DOHH2 (cell line): ENCODE results near the gene CEBPG.

Source experiments
- H3F3A ChIP-seq: fragments of 200-600 bp; sonication (generic), shearing (Covaris generic); 2 replicates; pipeline ENCODE4 v1.6.0; 2016; ENCODE audit warnings: antibody characterized with exemption, mild to moderate bottlenecking; ENCODE audit not compliant: control insufficient read depth, insufficient read depth
- H3K27ac ChIP-seq: fragments of 200-600 bp; sonication (generic); 2 replicates; pipeline ENCODE4 v1.5.1; 2014; ENCODE audit warnings: low read depth, mild to moderate bottlenecking, low read length, moderate library complexity
- H3K27me3 ChIP-seq: fragments of 200-600 bp; sonication (generic); 2 replicates; pipeline ENCODE4 v1.6.1; 2014; ENCODE audit warnings: mild to moderate bottlenecking, low read length, mixed read lengths; ENCODE audit not compliant: control insufficient read depth
- H3K36me3 ChIP-seq: fragments of 200-600 bp; sonication (generic); 2 replicates; pipeline ENCODE4 v1.6.1; 2014; ENCODE audit warnings: mild to moderate bottlenecking, low read length, moderate library complexity, mixed read lengths; ENCODE audit not compliant: control insufficient read depth
- H3K4me1 ChIP-seq: fragments of 200-600 bp; sonication (generic); 2 replicates; pipeline ENCODE4 v1.6.1; 2014; ENCODE audit warnings: mild to moderate bottlenecking, low read length, mixed read lengths; ENCODE audit not compliant: control insufficient read depth
- H3K4me2 ChIP-seq: fragments of 200-600 bp; sonication (generic); 2 replicates; pipeline ENCODE4 v1.6.0; 2014; ENCODE audit warnings: mild to moderate bottlenecking, low read length, moderate library complexity
- H3K4me3 ChIP-seq: fragments of 200-600 bp; sonication (generic); 2 replicates; pipeline ENCODE4 v1.5.1; 2014; ENCODE audit warnings: mild to moderate bottlenecking, low read length, mixed read lengths
- H3K79me2 ChIP-seq: fragments of 200-600 bp; sonication (generic); 2 replicates; pipeline ENCODE4 v1.6.1; 2014; ENCODE audit warnings: mild to moderate bottlenecking, low read length, mixed read lengths; ENCODE audit not compliant: control insufficient read depth
- H3K9me2 ChIP-seq: fragments of 200-600 bp; sonication (generic); replicated peaks from 2 replicates; pipeline ENCODE4 v1.6.1; 2014; ENCODE audit warnings: mild to moderate bottlenecking, low read length, mixed read lengths; ENCODE audit not compliant: control insufficient read depth
- H3K9me3 ChIP-seq: fragments of 200-600 bp; sonication (generic); 2 replicates; pipeline ENCODE4 v1.6.1; 2014; ENCODE audit warnings: antibody characterized with exemption, low read length, mixed read lengths; ENCODE audit not compliant: control insufficient read depth, insufficient read depth
- H4K20me1 ChIP-seq: fragments of 200-600 bp; sonication (generic); 2 replicates; pipeline ENCODE4 v1.6.0; 2014; ENCODE audit warnings: low read depth, mild to moderate bottlenecking, antibody characterized with exemption, low read length, moderate library complexity; ENCODE audit not compliant: control insufficient read depth, insufficient read depth
- CTCF ChIP-seq: fragments of 200-600 bp; sonication (generic); IDR thresholded peaks from one replicate; pipeline ENCODE4 v1.5.1; 2014; ENCODE audit warnings: antibody characterized with exemption, mild to moderate bottlenecking, low read depth, low read length; ENCODE audit not compliant: poor library complexity, severe bottlenecking
- EZH2phosphoT487 ChIP-seq: fragments of 200-600 bp; sonication (generic); IDR thresholded peaks from 2 replicates; pipeline ENCODE4 v1.6.1; 2017; ENCODE audit warnings: borderline replicate concordance, mild to moderate bottlenecking, antibody characterized with exemption, low read length, moderate library complexity, mixed read lengths

CEBPG gene

GRCh38 chr19:33368074-33368864 lies 5.2 kb upstream of the CEBPG start:
- TF ChIP-seq CTCF (no peak), EZH2phosphoT487 (no peak)
- H4K20me1 ChIP-seq = no peaks in the 10 kb centered on the region
- no peaks in the 10 kb centered on the region for H3K9me2 ChIP-seq
- peaks cover 11% of the 10 kb centered on the region for H3K4me1 ChIP-seq
- H3K9me3 ChIP-seq = no peaks in the 10 kb centered on the region
- peaks cover 5% of the 10 kb centered on the region; the same call in 1 of the 2 replicates for H3F3A ChIP-seq
- no peaks in the 10 kb centered on the region for H3K36me3 ChIP-seq
- no peak overlapping the region for H3K4me2 ChIP-seq
- peaks cover 34% of the 10 kb centered on the region for H3K27me3 ChIP-seq
- H3K79me2 ChIP-seq = no peaks in the 10 kb centered on the region
- H3K4me3 ChIP-seq = no peak overlapping the region
- H3K27ac ChIP-seq = no peak overlapping the region

- H3F3A ChIP-seq = peaks cover 5% of the 10 kb centered on the region; the same call in 1 of the 2 replicates
- TF ChIP-seq EZH2phosphoT487 = no peak
- TF ChIP-seq CTCF = no peak
- no peaks in the 10 kb centered on the region for H3K9me3 ChIP-seq
- H3K27ac ChIP-seq = no peak overlapping the region
- H3K36me3 ChIP-seq = peaks cover 15% of the 10 kb centered on the region
- H3K27me3 ChIP-seq = peaks cover 30% of the 10 kb centered on the region
- no peak overlapping the region for H3K4me3 ChIP-seq
- H4K20me1 ChIP-seq = peaks cover 17% of the 10 kb centered on the region
- peaks cover 26% of the 10 kb centered on the region for H3K4me1 ChIP-seq
- H3K4me2 ChIP-seq = no peak overlapping the region
- H3K79me2 ChIP-seq = peaks cover 18% of the 10 kb centered on the region
- H3K9me2 ChIP-seq = no peaks in the 10 kb centered on the region
Measured at GRCh38 chr19:33370783-33371182, 2.7 kb upstream of the CEBPG start.

- no peaks in the 10 kb centered on the region for H3K9me3 ChIP-seq
- no peaks in the 10 kb centered on the region for H3K9me2 ChIP-seq
- peaks cover 48% of the 10 kb centered on the region for H4K20me1 ChIP-seq
- H3F3A ChIP-seq = peaks cover 5% of the 10 kb centered on the region; the same call in 1 of the 2 replicates
- TF ChIP-seq EZH2phosphoT487 (no peak), CTCF (no peak)
- peaks cover 40% of the 10 kb centered on the region for H3K4me1 ChIP-seq
- peaks cover 53% of the 10 kb centered on the region for H3K79me2 ChIP-seq
- H3K36me3 ChIP-seq = peaks cover 39% of the 10 kb centered on the region
- H3K4me2 ChIP-seq = peak overlapping the region; percentile 91
- H3K27me3 ChIP-seq = peaks cover 10% of the 10 kb centered on the region
- peak overlapping the region; percentile 97 for H3K4me3 ChIP-seq
- 0 out of 2 replicates have a peak overlapping the region, but pooled peaks have one; percentile 25 for H3K27ac ChIP-seq
Measured at GRCh38 chr19:33374236-33374714, 766 bp downstream of the CEBPG start.
